ENCODE measurements around the gene KRT28. TPM values are rescaled to one million over a fixed set of nuclear protein-coding genes. Genes with fewer than 3 reads are reported as not detected.

Gene KRT28
- total and polyA plus RNA-seq, 2 of the 13 experiments (the other 11 are each of a cell fraction or from before 2014, with no cell fraction given): not detected

- TF ChIP-seq ZXDC (CRISPR knock-in tag; IDR thresholded peaks at IDR 0.05) (0 out of 2 replicates have a peak, but pooled peaks have one; percentile 61), TGIF2 (CRISPR knock-in tag; IDR thresholded peaks at IDR 0.05) (no peak), STAG1 (CRISPR knock-in tag; IDR thresholded peaks at IDR 0.05) (no peak), CBX2 (IDR thresholded peaks at IDR 0.05; ENCODE audit: low read depth, low read length) (no peak), CBX2 (CRISPR knock-in tag; IDR thresholded peaks at IDR 0.05; ENCODE audit: low read depth) (no peak), FOXP4 (CRISPR knock-in tag; IDR thresholded peaks at IDR 0.05) (no peak), TFDP2 (CRISPR knock-in tag; IDR thresholded peaks at IDR 0.05) (no peak), ZNF687 (CRISPR knock-in tag; IDR thresholded peaks at IDR 0.05) (peak; percentile 64), FOXK2 (IDR thresholded peaks at IDR 0.05) (no peak), ETV6 (CRISPR knock-in tag; conservative IDR thresholded peaks at IDR 0.05) (0 out of 2 replicates have a peak, but pooled peaks have one; percentile 34), RELA (CRISPR knock-in tag; IDR thresholded peaks at IDR 0.05) (peak; percentile 66; the same call in 1 of the 2 replicates), ZNF143 (CRISPR knock-in tag; IDR thresholded peaks at IDR 0.05) (no peak), CEBPZ (IDR thresholded peaks at IDR 0.05; ENCODE audit: low read length) (no peak), ZSCAN25 (CRISPR knock-in tag; IDR thresholded peaks at IDR 0.05) (no peak), POLR2AphosphoS2 (IDR thresholded peaks at IDR 0.05; ENCODE audit: low read depth, low read length) (no peak), DMAP1 (CRISPR knock-in tag; IDR thresholded peaks at IDR 0.05) (peak; percentile 34; the same call in 1 of the 2 replicates), ZBTB21 (CRISPR knock-in tag; IDR thresholded peaks at IDR 0.05) (no peak)
Observed at GRCh38 chr17:40818733-40819527, 19.2 kb upstream of the KRT28 start (continued).
